ENCODE results near the gene UTF1. TPM values are rescaled to one million over a fixed set of nuclear protein-coding genes. Genes with fewer than 3 reads are reported as not detected.

Gene UTF1
- total RNA-seq, 1 donor from 2014 or later = not detected

- DNase-seq (ENCODE audit: low spot score) = no peak
Observed at GRCh38 chr10:133196221-133196915, 33.6 kb upstream of the UTF1 start.

GRCh38 chr10:133196936-133197758 lies 32.9 kb upstream of the UTF1 start:
- DNase-seq (ENCODE audit: low spot score) = no peak

GRCh38 chr10:133197786-133198185 lies 32.2 kb upstream of the UTF1 start:
- DNase-seq (ENCODE audit: low spot score) = no peak

GRCh38 chr10:133198206-133198605 lies 31.8 kb upstream of the UTF1 start:
- DNase-seq (ENCODE audit: low spot score) = no peak

GRCh38 chr10:133198621-133199487 lies 31.2 kb upstream of the UTF1 start:
- no peak for DNase-seq (ENCODE audit: low spot score)

GRCh38 chr10:133199488-133199885 lies 30.5 kb upstream of the UTF1 start:
- DNase-seq (ENCODE audit: low spot score) = no peak

GRCh38 chr10:133199992-133200611 lies 29.9 kb upstream of the UTF1 start:
- DNase-seq (ENCODE audit: low spot score) = no peak

GRCh38 chr10:133200621-133201031 lies 29.4 kb upstream of the UTF1 start:
- no peak for DNase-seq (ENCODE audit: low spot score)

GRCh38 chr10:133201151-133201947 lies 28.7 kb upstream of the UTF1 start:
- DNase-seq (ENCODE audit: low spot score) = no peak

- no peak for DNase-seq (ENCODE audit: low spot score)
Observed at GRCh38 chr10:133201948-133202725, 27.9 kb upstream of the UTF1 start.

GRCh38 chr10:133202778-133203651 lies 27.0 kb upstream of the UTF1 start:
- no peak for DNase-seq (ENCODE audit: low spot score)

- no peak for DNase-seq (ENCODE audit: low spot score)
Observed at GRCh38 chr10:133203652-133204195, 26.3 kb upstream of the UTF1 start.

GRCh38 chr10:133204226-133205015 lies 25.6 kb upstream of the UTF1 start:
- DNase-seq (ENCODE audit: low spot score) = no peak

GRCh38 chr10:133205146-133205545 lies 24.9 kb upstream of the UTF1 start:
- no peak for DNase-seq (ENCODE audit: low spot score)

GRCh38 chr10:133206356-133207040 lies 23.5 kb upstream of the UTF1 start:
- no peak for DNase-seq (ENCODE audit: low spot score)

- no peak for DNase-seq (ENCODE audit: low spot score)
Observed at GRCh38 chr10:133207041-133207600, 22.9 kb upstream of the UTF1 start.

All from mesenteric fat pad (tissue), 1 donor.